Ishikawa (cell line): ENCODE measurements around the gene CNNM3.

ENCODE experiments used
- CREB1 ChIP-seq: IDR thresholded peaks from 2 replicates; pipeline ENCODE4 v1.6.1; 2012; ENCODE audit warnings: low read depth
- NFIC ChIP-seq: IDR thresholded peaks from 2 replicates; pipeline ENCODE4 v1.6.1; 2012
- TCF12 ChIP-seq: IDR thresholded peaks from 2 replicates; pipeline ENCODE4 v1.6.1; 2012; ENCODE audit warnings: low read depth
- TEAD4 ChIP-seq: IDR thresholded peaks from 2 replicates; pipeline ENCODE4 v1.6.1; 2012
- YY1 ChIP-seq: IDR thresholded peaks from 2 replicates; pipeline ENCODE4 v1.6.1; 2012; ENCODE audit warnings: low read depth

DNA sequence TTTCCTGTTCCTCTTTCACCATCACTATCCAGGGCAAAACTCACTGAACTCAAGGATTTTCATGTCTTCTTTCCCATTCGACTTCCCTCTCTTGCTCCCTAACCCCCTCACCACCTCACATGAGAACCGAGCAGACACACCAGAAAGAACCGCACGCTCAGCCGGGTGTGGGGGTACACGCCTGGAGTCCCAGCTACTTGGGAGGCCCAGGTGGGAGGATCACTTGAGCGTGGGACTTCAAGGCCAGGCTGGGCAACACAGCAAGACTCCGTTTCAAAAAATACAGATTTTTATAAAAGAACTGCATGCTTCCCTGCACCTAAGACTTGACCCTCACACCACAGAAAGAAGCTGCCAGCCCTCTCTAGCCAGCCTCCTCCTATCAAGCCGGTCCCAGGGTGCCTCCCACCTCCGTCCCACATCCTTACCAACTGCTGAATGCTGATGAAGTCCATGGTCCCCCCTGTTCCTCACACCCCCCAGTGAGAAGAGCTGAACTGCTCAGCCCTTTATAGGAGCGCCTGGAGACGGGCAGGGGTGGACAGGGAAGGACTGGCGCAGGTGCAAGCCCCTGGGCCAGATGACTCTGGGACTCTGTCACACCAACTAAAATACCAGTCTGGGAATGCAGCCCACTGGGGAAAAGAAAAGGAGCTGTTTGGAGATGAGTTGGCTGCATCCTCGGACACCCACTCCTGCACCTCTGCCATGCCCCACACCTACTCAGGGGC is 27.6 kb downstream of the CNNM3 start, which contains the start of gene ANKRD23:
- no peak for TF ChIP-seq NFIC
- no peak for TF ChIP-seq CREB1
- TF ChIP-seq YY1: no peak
- TF ChIP-seq TEAD4: no peak
- TF ChIP-seq TCF12: no peak
